HG02852 (cell line): ENCODE results near the gene TBCD.

Experiments used
- ATAC-seq: cut with Tn5 transposase; IDR thresholded peaks from one replicate; pipeline ENCODE4 v1.9.1; 2021; ENCODE audit warnings: mild to moderate bottlenecking, moderate library complexity; ENCODE audit not compliant: unreplicated experiment

The TBCD gene

DNA sequence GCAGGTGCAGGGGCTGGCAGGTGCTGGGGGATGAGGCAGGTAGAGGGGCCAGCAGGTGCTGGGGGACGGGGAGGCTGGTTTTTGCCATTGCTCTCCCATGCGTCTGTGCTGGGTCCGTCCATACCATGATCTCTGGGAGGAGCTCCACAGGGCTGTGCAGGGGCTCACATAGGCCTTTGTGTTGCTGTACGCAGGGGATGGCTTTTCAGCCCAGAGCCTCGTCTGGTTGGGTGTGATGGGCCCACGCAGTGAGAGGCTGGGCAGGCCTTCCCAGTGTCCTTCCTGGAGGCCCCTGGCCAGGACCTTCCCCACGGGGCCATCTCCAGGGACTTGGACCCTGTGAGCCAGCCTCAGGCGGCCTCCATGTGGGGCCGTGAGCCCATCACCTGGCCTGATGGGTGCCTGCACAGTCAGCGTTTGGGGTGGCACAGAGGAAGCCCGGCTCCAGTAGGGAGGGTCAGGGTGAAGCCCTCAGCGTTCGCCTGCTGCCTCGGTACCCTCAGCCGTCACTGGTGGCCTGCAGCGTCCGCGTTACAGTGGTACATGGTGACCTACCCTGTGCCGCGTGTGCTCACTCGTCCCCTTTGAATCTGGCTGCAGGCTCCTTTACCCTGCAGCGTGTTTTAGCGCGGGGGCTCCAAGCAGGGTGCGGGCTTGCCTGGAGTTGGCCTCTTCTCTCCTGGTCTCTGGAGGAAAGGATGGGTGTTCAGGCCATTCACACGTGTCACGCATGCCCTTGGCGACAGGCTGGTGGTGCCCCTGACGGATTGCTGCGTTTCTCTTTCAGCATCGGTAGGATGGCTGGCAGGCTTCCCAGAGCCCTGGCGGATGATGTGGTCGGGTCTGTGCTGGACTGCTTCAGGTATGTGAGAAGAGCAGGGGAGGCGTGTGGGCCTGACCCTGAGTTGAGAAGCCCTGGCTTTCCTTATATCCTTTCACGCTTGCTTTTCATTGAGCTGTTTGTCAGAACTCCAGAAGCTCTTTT is 57.3 kb downstream of the TBCD start:
- no peak for ATAC-seq

DNA sequence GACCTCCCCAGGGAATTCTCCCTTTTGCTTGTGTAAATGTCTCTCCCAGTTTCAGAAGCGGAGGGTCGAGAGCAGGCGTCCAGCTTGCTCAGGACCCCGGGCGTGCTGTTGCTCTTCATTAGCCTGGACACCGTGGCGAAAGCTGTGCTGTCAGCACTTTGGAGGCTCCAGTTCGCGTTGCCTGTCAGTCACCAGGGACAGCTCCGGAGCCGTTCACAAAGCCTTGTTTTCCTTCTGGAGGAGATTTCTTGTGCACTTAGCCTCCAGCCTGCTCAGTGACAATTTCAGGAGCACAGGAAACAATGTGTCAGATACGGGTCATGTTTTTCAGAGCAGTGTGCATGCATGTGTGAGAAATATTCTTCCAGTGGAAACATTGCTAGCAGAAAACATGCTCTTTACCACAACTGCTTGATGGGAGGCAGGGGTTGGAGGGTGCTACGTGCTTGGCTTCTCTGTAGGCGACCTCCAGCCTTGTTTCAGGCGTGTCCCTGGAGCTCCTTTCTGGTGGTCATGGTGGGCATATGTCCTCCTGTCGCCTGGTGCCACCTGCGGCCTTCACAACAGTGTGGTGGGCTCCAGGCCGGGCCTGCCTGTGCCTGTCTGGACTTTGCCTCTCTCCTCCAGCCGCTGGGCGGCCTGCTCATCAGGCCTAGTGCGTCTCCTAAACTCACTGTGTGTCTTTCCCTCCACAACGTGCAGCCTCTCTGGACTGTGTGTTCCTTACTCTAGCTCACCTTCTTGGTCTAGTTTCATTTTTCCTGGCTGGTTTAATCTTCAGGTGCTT is 59.0 kb downstream of the TBCD start:
- no peak for ATAC-seq

DNA sequence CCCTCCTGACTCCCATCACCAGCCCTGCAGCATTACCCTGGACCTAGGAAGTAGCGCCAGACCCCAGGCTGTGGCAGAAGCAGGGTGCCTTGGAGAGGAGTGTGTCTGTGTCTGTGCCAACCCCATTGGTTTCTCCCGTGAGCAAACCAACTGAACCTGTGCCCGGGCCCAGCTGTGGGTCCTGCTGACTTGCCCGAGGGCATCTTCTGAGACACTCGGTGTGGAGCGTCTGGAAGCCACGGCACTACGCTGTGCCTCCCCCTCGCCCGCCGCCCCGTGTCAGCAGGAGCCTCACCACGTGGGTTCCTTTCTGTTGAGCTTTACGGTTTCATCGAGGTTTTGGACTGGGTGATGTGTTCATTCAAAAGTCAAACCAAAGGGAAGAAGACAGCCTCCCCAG is 60.2 kb downstream of the TBCD start:
- no peak for ATAC-seq

DNA sequence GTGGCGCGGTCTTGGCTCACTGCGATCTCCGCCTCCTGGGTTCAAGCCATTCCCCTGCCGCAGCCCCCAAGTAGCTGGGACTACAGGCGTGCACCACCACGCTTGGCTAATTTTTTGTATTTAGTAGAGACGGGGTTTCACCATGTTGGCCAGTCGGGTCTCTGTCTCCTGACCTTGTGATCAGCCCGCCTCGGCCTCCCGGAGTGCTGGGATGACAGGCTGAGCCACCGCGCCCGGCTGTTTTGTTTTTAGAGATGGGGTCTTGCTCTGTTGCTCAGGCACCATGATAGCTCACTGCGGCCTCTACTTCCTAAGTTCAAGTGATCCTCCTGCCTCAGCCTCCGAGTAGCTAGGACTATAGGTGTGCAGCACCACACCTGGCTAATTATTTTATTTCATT is 60.7 kb downstream of the TBCD start:
- ATAC-seq = no peak

DNA sequence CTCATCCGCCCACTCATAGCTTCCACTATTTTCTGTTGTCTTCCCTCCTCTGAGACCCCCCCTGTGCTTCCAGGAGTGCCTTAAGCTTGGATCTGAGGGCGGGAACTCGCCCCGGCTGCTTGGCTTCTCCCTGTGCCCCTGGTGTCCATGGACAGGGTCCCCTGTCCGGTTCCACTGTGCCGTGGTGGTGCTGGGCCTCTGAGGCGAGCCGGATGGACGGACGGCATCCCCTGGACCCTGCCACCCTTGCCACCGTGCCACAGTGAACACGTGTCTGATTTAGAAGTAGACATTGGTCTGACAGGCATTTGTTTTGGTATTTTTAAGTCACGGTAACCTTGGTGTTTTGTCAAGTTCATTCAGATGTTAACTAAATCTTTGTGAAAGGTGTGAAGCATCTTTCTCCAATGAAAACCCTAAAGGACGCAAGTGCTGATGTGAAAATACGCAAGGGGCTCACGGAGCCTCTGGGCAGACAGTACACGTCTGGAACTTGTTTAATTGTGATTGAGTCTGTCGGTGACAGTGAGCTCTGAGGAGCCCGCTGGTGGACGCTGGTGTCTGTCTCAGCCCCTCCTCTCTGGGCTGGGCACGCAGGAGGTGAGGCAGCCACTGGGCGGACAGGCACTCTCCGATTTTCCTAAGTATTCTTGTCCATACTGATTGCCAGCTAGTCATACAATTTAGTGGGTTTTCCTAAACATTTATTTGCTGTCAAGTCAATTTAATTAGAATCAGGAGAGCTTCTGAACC is 61.6 kb downstream of the TBCD start:
- no peak for ATAC-seq

DNA sequence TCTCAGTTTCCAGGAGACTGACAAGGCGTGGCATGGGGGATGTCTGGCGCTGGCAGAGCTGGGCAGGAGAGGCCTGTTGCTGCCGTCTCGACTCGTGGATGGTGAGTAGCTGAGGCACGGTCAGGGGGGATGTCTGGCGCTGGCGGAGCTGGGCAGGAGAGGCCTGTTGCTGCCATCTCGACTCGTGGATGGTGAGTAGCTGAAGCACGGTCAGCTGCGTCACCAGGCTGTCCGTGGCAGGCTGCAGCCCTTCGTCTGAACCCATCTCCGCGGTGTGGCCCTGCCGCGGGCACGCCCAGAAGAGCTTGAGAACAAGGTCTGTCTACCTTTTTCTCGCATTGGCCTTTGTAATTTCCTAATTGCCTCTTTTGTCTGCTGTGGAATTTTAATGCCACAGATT is 63.0 kb downstream of the TBCD start:
- no peak for ATAC-seq

DNA sequence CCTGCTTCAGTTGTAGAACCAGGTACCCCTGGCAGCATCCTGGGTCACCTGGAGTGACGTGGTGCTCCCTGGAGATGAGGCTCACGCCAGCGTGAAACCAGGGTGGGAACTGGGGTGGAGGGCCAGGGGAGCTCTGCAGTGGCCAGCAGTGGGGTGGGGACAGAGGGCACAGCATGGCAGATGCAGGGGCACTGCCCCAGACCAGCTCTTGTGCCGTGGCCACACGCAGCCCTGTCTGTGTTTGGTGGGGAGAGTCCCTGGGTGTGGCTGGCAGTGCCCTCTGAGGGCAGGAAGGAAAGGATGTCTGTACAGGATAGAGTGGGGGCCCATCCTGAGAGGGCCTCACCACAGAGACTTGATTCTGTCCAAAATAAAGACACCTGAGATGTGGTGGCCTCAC is 63.5 kb downstream of the TBCD start:
- ATAC-seq = no peak

DNA sequence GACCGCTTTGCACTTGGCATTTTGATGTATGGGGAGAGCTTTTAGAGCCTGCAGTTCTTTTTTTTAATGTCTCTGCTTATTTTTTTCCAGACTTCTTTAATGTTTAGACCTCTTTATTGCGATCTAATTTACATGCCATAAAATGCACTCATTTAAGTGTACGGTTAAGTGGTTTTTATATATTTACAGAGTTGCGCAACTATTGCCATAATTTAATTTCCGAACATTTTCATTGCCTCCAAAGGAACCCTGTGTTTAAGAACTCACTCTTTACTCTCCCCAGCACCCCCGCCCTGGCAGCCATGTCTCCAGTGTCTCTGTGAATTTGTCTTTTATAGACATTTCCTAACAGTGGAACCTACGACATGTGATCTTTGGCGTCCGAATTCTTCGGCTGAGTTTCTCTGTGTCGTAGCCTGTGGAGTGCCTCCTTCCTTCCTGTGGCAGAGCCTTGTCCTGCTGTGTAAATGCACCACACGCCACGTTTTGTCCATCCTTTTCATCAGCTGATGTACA is 64.0 kb downstream of the TBCD start:
- no peak for ATAC-seq

DNA sequence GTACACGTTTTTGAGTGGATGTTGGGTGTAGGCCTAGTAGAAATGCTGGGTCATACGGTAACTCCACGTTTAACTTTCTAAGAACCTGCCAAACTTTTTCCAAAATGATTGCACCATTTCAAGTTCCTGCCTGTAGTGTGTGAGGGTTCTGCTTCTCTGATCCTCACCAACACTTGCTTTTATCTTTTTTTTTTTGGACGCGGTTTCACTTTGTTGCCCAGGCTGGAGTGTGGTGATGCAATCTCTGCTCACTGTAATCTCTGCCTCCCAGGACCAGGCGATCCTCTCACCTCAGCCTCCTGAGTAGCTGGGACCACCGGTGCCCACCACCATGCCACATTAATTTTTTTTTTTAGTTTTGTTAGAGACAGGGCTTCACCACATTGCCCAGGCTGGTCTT is 64.5 kb downstream of the TBCD start:
- ATAC-seq = no peak

DNA sequence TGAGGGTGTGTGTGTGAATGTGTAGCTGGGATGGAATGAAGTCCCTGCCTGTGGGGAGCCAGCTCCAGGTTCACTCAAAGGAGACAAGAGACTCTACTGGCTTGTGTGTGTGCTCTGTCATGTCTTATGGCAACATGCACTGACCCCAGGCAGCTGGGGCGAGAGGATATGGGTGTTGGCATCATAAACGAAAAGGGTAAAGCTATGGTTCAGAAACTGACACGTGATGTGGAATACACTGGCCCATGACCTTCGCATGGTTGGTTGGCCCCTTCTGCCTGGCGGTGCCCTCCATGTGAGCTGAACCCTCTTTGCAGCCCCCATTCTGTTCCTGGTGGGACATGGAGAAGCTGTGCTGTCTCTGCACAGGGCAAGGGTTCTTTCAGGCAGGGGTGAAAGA is 66.1 kb downstream of the TBCD start:
- no peak for ATAC-seq

DNA sequence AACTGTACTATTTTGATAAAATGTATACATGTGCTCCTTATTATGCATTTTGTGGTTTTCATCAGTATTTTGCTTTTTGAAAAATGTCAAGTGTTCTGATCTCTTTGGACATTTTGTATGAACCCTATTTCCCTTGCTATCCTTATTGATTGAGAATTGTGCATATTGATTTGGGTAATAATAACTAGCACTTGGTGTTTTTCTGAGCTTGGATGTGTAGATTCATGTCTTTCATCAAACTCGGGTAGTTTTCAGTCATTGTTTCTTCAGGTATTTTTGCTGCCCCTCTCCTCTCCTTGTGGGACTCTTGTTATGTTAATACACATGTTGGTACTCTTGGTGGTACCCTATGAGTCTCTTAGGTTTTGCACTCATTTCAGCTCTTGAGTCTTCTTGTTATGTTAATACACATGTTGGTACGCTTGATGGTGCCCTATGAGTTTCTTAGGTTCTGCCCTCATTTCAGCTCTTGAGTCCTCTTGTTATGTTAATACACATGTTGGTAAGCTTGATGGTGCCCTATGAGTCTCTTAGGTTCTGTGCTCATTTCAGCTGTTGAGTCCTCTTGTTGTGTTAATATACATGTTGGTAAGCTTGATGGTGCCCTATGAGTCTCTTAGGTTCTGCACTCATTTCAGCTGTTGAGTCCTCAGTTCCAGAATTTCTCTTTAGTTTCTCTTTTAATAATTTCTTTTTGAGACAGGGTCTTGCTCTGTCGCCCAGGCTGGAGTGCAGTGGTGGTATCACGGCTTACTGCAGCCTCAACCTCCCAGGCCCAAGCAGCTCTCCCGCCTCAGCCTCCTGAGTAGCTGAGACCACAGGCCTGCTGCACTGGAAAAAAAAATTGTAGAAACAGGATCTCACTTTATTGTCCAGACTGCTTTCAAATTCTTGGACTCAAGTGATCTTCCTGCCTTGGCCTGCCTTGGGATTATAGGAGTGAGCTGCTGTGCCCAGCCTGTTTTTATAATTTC is 68.7 kb downstream of the TBCD start:
- ATAC-seq = no peak

DNA sequence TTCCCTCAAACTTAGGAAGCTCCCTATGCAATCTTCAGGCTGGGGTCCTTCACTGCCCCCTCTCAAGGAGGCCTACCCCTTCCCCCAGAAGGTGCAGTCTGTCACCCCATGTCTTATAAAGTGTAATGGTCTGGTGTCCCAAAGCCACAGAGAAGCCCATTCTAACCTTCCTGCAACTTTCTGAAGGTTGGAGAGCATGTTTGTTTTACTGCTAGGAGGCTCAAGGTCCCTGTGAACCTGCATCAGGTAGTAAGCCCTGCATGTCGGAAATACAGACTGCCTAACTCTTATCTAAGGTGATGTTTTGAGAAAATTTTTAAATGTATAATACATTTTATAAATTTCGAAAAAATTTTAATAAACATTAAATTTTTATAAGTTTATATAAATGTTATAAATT is 69.7 kb downstream of the TBCD start:
- no peak for ATAC-seq

DNA sequence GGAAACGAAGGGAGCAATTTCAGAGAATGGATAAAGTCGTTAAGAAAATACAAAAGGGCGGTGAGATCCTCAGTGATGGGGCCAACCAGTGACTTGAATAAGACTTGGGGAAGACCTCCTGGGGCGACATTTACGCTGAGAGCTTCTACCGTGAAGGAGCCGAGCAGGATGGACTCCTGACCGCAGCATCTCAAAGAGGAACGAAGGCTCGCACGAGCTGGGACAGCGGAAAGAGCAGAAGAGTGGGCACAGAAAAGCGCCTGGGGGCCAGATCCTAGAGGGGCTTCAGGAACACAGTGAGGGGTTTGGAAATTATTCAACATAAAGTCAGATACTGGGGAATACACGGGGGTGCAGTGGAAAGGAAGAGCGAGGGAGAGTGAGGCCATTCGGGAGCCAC is 70.4 kb downstream of the TBCD start:
- no peak for ATAC-seq

DNA sequence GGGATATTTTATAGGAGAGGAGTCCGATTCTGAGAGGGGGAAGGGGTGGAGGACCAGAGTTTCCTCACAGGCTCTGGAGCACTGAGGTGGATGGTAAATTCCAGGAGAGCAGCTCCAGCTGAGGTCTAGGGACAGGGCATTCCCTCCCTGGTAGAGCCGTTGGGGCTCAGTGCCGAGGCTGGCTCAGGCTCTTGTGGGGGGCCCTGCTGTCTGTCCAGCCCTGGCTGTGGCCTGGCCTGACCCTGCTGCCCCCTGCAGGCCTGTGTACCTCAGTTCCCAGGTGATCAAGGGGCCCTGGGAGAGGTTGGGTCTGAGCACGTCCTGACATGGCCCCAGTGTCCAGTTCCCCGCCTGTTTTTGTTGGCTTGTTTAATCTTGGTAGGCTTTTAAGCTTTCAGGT is 71.1 kb downstream of the TBCD start:
- ATAC-seq = no peak

DNA sequence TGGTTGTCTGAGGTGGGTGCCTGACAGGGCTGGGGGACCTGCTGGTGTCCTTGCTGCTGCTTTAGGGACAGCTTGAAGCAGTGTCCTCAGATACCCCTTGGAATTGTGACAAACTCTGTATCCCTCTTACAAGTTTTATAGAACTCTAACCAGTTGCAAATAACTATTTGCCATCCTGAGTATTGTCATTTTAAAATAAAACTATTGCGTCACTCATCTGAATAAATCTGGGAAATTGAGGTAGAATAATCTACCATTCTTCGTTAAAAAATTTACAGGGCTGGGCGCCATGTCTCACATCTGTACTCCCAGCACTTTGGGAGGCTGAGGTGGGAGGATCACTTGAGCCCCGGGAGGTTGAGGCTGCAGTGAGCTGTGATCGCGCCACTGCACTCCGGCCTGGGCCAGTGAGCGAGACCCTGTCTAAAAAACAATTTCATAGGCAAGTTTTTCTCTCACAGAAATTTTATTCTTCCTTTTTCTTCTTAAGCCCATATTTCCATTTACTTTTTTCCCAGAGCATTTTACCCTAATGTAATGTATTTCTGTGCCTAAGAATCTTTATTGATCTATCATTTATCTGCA is 73.8 kb downstream of the TBCD start:
- no peak for ATAC-seq

DNA sequence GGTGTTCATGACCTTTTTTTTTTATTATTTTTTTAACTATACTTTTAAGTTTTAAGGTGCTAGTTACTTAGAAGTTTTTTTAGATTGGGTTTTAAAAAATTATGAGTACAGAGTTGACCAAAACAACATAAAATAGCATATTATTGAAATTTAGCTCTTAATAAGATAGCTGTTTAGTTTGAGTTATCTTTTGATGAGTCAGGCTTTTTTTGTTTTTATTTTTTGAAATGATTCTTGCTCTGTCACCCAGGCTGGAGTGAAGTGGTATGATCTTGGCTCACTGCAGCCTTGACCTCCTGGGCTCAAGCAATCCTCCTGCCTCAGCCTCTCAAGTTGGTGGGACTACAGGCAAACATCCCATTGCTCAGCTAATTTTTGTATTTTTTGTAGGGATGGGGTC is 74.3 kb downstream of the TBCD start:
- no peak for ATAC-seq

DNA sequence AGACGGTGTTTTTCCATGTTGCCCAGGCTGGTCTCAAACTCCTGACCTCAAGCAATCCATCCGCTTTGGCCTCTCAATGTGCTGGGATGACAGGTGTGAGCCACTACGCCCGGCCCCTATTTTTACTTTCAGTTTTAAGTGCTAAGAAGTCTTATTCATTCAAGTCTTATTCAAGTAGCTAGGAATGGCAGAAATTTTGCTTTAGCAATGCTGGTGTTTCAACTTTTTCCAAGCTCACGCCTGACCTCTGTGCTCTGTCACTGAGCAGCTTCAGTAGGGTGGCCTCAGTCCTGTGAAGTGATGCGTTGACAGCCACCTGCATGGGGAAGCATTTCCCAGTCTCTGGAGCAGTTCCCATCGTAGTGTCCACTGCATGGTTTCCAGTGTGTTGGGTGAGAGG is 75.1 kb downstream of the TBCD start:
- ATAC-seq = no peak

DNA sequence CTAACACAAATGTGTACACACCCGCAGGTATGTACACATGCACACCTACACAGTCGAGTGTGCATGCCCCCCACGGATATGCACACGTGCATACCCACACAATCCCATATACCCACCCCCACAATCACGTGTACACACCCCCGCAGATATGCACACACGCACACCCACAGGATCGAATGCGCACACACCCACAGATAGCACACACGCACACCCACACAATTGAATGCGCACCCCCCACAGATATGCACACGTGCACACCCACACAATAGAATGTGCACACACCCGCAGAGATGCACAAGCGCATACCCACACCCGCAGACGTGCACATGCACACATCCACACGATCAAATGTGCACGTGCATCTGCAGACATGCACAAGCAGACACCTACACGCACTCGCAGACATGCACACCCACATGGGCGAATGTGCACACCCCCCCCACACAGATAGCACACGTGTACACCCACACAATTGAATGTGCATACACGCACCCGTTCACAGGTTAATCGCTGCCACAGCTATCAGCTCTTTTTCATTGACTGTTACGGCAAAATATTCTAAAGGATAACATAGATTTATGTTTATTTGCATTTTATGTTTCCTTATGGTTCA is 77.1 kb downstream of the TBCD start:
- ATAC-seq = no peak

DNA sequence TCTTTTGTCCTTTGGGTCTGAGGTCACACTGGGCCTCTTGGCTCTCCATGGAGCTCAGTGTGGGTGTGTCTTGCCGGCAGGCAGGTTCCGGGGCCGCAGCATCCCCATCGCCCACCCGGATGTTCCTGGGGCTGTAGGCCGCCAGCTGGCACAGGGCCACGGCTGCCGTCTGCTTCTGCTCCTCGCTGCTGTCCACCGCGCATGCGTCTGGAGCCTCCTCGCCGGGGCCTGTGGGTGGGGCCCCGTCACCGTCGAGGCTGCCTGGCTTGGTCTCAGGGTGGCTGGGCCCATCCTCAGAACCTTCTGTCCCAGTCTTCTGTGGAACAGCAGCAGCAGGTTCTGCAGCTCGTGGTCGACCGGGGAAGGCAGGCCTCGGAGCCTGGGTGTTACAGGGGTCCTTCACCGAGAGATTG is 78.4 kb downstream of the TBCD start:
- ATAC-seq = no peak
